ENCODE measurements around the gene HERPUD1. TPM values are rescaled to one million over a fixed set of nuclear protein-coding genes. Genes with fewer than 3 reads are reported as not detected.

HERPUD1 gene
- total and polyA plus RNA-seq, 2 of the 13 experiments (the other 11 are each of a cell fraction or from before 2014, with no cell fraction given): 96.2 to 323 TPM

GRCh38 chr16:56912746-56913708, 18.9 kb upstream of the HERPUD1 start (continued):
- TF ChIP-seq MAZ (IDR thresholded peaks at IDR 0.05; ENCODE audit: borderline replicate concordance, low read depth, low read length) (no peak), MAZ (CRISPR knock-in tag; IDR thresholded peaks at IDR 0.05; ENCODE audit: low read depth) (peak; percentile 53; the same call in 1 of the 2 replicates), THAP8 (CRISPR knock-in tag; IDR thresholded peaks at IDR 0.05; ENCODE audit: borderline replicate concordance) (0 out of 2 replicates have a peak, but pooled peaks have one; percentile 38), MEF2D (CRISPR knock-in tag; IDR thresholded peaks at IDR 0.05) (no peak), ZNF773 (CRISPR knock-in tag; IDR thresholded peaks at IDR 0.05; ENCODE audit: borderline replicate concordance) (no peak), HNF4A (CRISPR knock-in tag; IDR thresholded peaks at IDR 0.05) (no peak), ZNF580 (CRISPR knock-in tag; IDR thresholded peaks at IDR 0.05; ENCODE audit: borderline replicate concordance, low read depth) (no peak), ZNF83 (CRISPR knock-in tag; IDR thresholded peaks at IDR 0.05; ENCODE audit: borderline replicate concordance) (no peak), ZNF891 (CRISPR knock-in tag; IDR thresholded peaks at IDR 0.05) (0 out of 2 replicates have a peak, but pooled peaks have one; percentile 34), ETV6 (CRISPR knock-in tag; conservative IDR thresholded peaks at IDR 0.05) (no peak), SAP130 (CRISPR knock-in tag; IDR thresholded peaks at IDR 0.05; ENCODE audit: low read depth) (no peak; the same call in 1 of the 2 replicates), HIVEP1 (CRISPR knock-in tag; IDR thresholded peaks at IDR 0.05) (no peak), RFXAP (CRISPR knock-in tag; IDR thresholded peaks at IDR 0.05; ENCODE audit: borderline replicate concordance) (no peak), KDM2A (CRISPR knock-in tag; IDR thresholded peaks at IDR 0.05; ENCODE audit: borderline replicate concordance, low read depth) (peak; percentile 43; the same call in 1 of the 2 replicates), ZNF263 (CRISPR knock-in tag; IDR thresholded peaks at IDR 0.05) (0 out of 2 replicates have a peak, but pooled peaks have one; percentile 15), SMC3 (IDR thresholded peaks at IDR 0.05; ENCODE audit: low read length) (no peak), NR2F2 (IDR thresholded peaks at IDR 0.05; ENCODE audit: borderline replicate concordance, low read depth) (no peak), ZNF788 (CRISPR knock-in tag; IDR thresholded peaks at IDR 0.05; ENCODE audit: borderline replicate concordance) (no peak), ZNF430 (CRISPR knock-in tag; IDR thresholded peaks at IDR 0.05) (0 out of 2 replicates have a peak, but pooled peaks have one; percentile 7), ZNF784 (CRISPR knock-in tag; IDR thresholded peaks at IDR 0.05; ENCODE audit: borderline replicate concordance) (no peak), DNMT1 (CRISPR knock-in tag; IDR thresholded peaks at IDR 0.05) (0 out of 2 replicates have a peak, but pooled peaks have one; percentile 39)
